ENCODE results near the gene SPATA25.
"Not testable (repeated sequence)": the region's sequence is repeated elsewhere in the genome, so short reads cannot be mapped to it uniquely, and the experiment has no call there.

Gene SPATA25

DNA sequence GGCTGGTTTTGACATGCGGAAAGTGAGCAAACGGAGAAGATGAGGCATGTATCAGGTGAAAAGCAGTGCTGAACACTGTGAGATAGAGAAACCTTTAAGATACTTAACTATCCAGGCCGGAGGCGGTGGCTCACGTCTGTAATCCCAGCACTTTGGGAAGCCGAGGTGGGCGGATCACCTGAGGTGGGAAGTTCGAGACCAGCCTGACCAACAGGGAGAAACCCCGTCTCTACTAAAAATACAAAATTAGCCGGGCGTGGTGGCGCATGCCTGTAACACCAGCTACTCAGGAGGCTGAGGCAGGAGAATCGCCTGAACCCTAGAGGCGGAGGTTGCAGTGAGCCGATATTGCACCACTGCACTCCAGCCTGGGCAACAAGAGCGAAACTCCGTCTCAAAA is 44.3 kb upstream of the SPATA25 start:
- H4K5ac ChIP-seq (ENCODE audit: low read length); H2BK5ac ChIP-seq (ENCODE audit: low read length); H3K4me3 ChIP-seq (ENCODE audit: low read length); H3K27me3 ChIP-seq (ENCODE audit: insufficient read depth, low read length, poor library complexity); H3K79me1 ChIP-seq (ENCODE audit: low read length); H3K56ac ChIP-seq (ENCODE audit: low read length); H3K18ac ChIP-seq (ENCODE audit: low read length); H3K4ac ChIP-seq (ENCODE audit: low read depth, low read length); DNase-seq; H3K36me3 ChIP-seq (ENCODE audit: control insufficient read depth, insufficient read depth, low read length); H4K8ac ChIP-seq (ENCODE audit: low read depth, low read length); H3K79me2 ChIP-seq (ENCODE audit: control insufficient read depth, insufficient read depth, low read length); H2AK5ac ChIP-seq (ENCODE audit: low read length); H3K9ac ChIP-seq (ENCODE audit: low read length); H2BK15ac ChIP-seq (replicated peaks; ENCODE audit: low read depth); H3K4me1 ChIP-seq (ENCODE audit: control insufficient read depth, low read depth, low read length); H3K23ac ChIP-seq (ENCODE audit: low read length); H2BK120ac ChIP-seq (ENCODE audit: low read depth, low read length); H3K27ac ChIP-seq (ENCODE audit: low read depth, low read length); H3K4me2 ChIP-seq (ENCODE audit: low read length): not testable (repeated sequence)
- no CpG with 5 or more reads among the region's 17 CpGs for WGBS (ENCODE audit: extremely low coverage, insufficient coverage, low lambda C conversion rate)

DNA sequence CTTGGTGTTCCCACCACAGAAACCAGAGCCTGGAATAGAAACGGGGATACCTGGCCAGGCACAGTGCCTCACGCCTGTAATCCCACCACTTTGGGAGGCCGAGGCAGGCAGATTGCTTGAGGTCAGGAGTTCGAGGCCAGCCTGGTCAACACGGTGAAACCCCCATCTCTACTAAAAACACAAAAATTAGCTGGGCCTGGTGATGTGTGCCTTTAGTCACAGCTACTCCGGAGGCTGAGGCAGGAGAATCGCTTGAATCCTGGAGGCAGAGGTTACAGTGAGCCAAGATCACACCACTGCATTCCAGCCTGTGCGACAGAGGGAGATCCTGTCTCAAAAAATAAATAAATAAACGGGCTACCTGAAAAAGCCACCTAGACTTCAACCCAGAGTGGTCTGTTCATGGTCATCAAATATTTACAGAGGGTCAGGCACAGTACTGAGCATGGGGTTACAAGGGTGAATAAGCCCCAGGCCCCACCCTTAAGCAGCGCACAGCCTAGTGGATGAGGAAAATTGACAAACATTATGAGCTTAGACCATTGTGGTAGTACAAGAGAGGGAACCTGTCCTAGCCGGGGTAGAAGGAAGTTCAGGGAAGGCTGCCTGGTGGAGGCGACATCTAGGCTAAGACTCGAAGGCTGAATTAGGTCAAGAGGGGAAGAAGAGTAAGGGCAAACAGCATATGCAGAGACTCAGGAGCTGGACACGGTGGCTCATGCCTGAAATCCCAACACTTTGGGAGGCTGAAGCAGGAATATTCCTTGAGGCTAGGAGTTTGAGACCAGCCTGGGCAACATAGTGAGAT is 39.9 kb upstream of the SPATA25 start:
- no CpG with 5 or more reads among the region's 14 CpGs for WGBS (ENCODE audit: extremely low coverage, insufficient coverage, low lambda C conversion rate)
- no peak overlapping the region for H4K8ac ChIP-seq (ENCODE audit: low read depth, low read length)

DNA sequence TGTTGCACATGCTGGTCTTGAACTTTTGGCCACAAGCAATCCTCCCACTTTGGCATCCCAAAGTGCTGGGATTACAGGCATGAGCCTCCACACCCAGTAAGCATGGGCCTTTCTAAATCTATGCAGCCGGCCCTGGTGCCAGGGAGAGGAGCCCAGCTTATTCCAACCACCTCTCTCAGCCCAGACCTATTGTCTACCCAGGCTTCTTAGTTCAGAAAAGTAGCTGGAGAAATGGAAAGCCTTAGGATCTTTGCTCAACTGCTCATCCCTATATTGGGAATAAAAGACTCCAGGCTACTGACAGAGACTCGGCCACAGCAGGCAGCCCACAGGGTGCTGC is 39.3 kb upstream of the SPATA25 start:
- H3K4ac ChIP-seq (ENCODE audit: low read depth, low read length) = no peak overlapping the region
- no peak overlapping the region for H3K4me2 ChIP-seq (ENCODE audit: low read length)
- no peaks in the 10 kb centered on the region for H3K79me1 ChIP-seq (ENCODE audit: low read length)
- no peaks in the 10 kb centered on the region for H3K27me3 ChIP-seq (ENCODE audit: insufficient read depth, low read length, poor library complexity)
- H2BK5ac ChIP-seq (ENCODE audit: low read length) = no peak overlapping the region
- WGBS (ENCODE audit: extremely low coverage, insufficient coverage, low lambda C conversion rate) = no CpG with 5 or more reads among the region's 2 CpGs
- H4K8ac ChIP-seq (ENCODE audit: low read depth, low read length) = no peak overlapping the region
- no peaks in the 10 kb centered on the region for H3K4me1 ChIP-seq (ENCODE audit: control insufficient read depth, low read depth, low read length)
- no peaks in the 10 kb centered on the region for H3K36me3 ChIP-seq (ENCODE audit: control insufficient read depth, insufficient read depth, low read length)
- no peak overlapping the region for H4K5ac ChIP-seq (ENCODE audit: low read length)
- no peak overlapping the region for H3K4me3 ChIP-seq (ENCODE audit: low read length)
- H2BK15ac ChIP-seq (replicated peaks; ENCODE audit: low read depth) = no peak overlapping the region
- H2AK5ac ChIP-seq (ENCODE audit: low read length) = no peak overlapping the region
- no peak for DNase-seq
- no peak overlapping the region for H3K18ac ChIP-seq (ENCODE audit: low read length)
- H3K79me2 ChIP-seq (ENCODE audit: control insufficient read depth, insufficient read depth, low read length) = no peaks in the 10 kb centered on the region
- H2BK120ac ChIP-seq (ENCODE audit: low read depth, low read length) = no peak overlapping the region
- H3K27ac ChIP-seq (ENCODE audit: low read depth, low read length) = no peak overlapping the region
- H3K9ac ChIP-seq (ENCODE audit: low read length) = no peak overlapping the region
- no peak overlapping the region for H3K23ac ChIP-seq (ENCODE audit: low read length)
- H3K56ac ChIP-seq (ENCODE audit: low read length) = no peak overlapping the region

More for the DNA sequence above, 39.9 kb upstream of the SPATA25 start:
- no peak overlapping the region for H3K4me2 ChIP-seq (ENCODE audit: low read length)
- no peak for DNase-seq
- no peak overlapping the region for H3K23ac ChIP-seq (ENCODE audit: low read length)
- H4K5ac ChIP-seq (ENCODE audit: low read length) = no peak overlapping the region
- H3K56ac ChIP-seq (ENCODE audit: low read length) = no peak overlapping the region
- no peaks in the 10 kb centered on the region for H3K36me3 ChIP-seq (ENCODE audit: control insufficient read depth, insufficient read depth, low read length)
- H3K79me2 ChIP-seq (ENCODE audit: control insufficient read depth, insufficient read depth, low read length) = no peaks in the 10 kb centered on the region
- H3K4ac ChIP-seq (ENCODE audit: low read depth, low read length) = no peak overlapping the region
- no peak overlapping the region for H3K4me3 ChIP-seq (ENCODE audit: low read length)
- H2BK15ac ChIP-seq (replicated peaks; ENCODE audit: low read depth) = no peak overlapping the region
- no peak overlapping the region for H3K18ac ChIP-seq (ENCODE audit: low read length)
- H3K4me1 ChIP-seq (ENCODE audit: control insufficient read depth, low read depth, low read length) = no peaks in the 10 kb centered on the region
- H3K27ac ChIP-seq (ENCODE audit: low read depth, low read length) = no peak overlapping the region
- no peak overlapping the region for H2AK5ac ChIP-seq (ENCODE audit: low read length)
- no peak overlapping the region for H3K9ac ChIP-seq (ENCODE audit: low read length)
- H2BK120ac ChIP-seq (ENCODE audit: low read depth, low read length) = no peak overlapping the region
- no peak overlapping the region for H2BK5ac ChIP-seq (ENCODE audit: low read length)
- no peaks in the 10 kb centered on the region for H3K79me1 ChIP-seq (ENCODE audit: low read length)
- no peaks in the 10 kb centered on the region for H3K27me3 ChIP-seq (ENCODE audit: insufficient read depth, low read length, poor library complexity)

DNA sequence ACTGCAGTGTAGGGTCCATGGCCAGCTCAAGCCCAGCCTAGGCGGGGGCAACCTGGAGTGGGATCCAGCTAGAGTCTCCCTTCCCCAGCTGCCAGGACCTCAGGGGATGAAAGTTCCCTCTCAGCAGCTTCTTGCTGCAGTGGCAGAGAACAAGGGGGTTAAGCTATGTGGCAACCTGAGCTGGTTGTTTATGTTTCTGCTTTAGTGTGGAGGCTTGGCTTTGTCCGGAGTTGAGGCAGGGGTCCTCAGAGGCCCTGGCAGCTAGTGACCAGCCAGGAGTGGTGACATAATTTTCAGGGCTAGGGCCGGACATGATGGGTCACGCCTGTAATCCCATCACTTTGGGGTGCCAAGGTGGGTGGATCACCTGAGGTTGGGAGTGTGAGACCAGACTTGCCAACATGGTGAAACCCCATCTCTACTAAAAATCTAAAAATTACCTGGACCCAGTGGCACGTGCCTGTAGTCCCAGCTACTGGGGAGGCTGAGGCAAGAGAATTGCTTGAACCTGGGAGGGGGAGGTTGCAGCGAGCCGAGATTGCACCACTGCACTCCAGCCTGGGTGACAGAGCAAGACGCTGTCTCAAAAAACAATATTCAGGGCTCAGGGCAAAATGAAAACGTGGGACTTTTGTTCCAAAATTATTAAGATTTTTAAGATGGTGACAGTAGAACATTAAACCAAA is 38.5 kb upstream of the SPATA25 start:
- no peak overlapping the region for H2BK15ac ChIP-seq (replicated peaks; ENCODE audit: low read depth)
- no peaks in the 10 kb centered on the region for H3K27me3 ChIP-seq (ENCODE audit: insufficient read depth, low read length, poor library complexity)
- H3K9ac ChIP-seq (ENCODE audit: low read length) = no peak overlapping the region
- no peaks in the 10 kb centered on the region for H3K79me2 ChIP-seq (ENCODE audit: control insufficient read depth, insufficient read depth, low read length)
- no peak overlapping the region for H3K23ac ChIP-seq (ENCODE audit: low read length)
- no peaks in the 10 kb centered on the region for H3K36me3 ChIP-seq (ENCODE audit: control insufficient read depth, insufficient read depth, low read length)
- H3K4me1 ChIP-seq (ENCODE audit: control insufficient read depth, low read depth, low read length) = no peaks in the 10 kb centered on the region
- H3K18ac ChIP-seq (ENCODE audit: low read length) = no peak overlapping the region
- H4K8ac ChIP-seq (ENCODE audit: low read depth, low read length) = no peak overlapping the region
- no peak overlapping the region for H3K4ac ChIP-seq (ENCODE audit: low read depth, low read length)
- H3K79me1 ChIP-seq (ENCODE audit: low read length) = no peaks in the 10 kb centered on the region
- H3K27ac ChIP-seq (ENCODE audit: low read depth, low read length) = no peak overlapping the region
- H3K4me2 ChIP-seq (ENCODE audit: low read length) = no peak overlapping the region
- no peak overlapping the region for H3K56ac ChIP-seq (ENCODE audit: low read length)
- H3K4me3 ChIP-seq (ENCODE audit: low read length) = no peak overlapping the region
- no peak overlapping the region for H2AK5ac ChIP-seq (ENCODE audit: low read length)
- no peak overlapping the region for H4K5ac ChIP-seq (ENCODE audit: low read length)
- no peak for DNase-seq
- WGBS (ENCODE audit: extremely low coverage, insufficient coverage, low lambda C conversion rate) = no CpG with 5 or more reads among the region's 9 CpGs
- H2BK5ac ChIP-seq (ENCODE audit: low read length) = no peak overlapping the region
- no peak overlapping the region for H2BK120ac ChIP-seq (ENCODE audit: low read depth, low read length)

DNA sequence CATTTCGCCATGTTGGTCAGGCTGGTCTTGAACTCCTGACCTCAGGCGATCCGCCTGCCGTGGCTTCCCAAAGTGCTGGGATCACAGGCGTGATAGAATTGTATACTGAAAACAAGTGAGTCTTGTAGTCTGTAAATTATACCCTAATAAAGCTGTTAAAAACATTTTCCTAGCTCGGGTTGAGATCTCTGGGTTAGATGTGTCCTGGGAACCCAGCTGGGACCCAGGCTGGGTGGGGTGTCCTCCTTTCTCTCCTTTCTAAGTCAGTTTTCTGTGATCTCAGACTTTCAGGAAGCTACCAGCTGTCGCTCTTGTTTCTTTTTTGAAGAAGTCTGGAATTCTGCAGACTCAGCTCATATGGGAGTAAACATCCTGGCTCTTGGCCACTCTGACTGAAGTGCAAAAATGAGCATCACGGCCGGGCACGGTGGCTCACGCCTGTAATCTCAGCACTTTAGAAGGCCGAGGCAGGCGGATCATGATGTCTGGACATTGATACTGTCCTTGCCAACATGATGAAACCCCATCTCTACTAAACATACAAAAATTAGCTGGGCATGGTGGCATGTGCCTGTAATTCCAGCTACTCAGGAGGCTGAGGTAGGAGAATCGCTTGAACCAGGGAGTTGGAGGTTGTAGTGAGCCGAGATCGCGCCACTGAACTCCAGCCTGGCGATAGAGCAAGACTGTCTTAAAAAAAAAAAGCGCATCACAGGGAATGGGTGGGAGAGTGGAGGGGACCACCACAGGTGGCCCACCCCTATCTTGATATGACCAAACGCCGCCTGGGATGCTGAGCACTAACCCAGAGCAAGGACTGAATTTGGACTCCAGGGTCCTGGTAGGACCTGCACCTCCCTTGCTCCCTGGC is 37.2 kb upstream of the SPATA25 start:
- no CpG with 5 or more reads among the region's 21 CpGs for WGBS (ENCODE audit: extremely low coverage, insufficient coverage, low lambda C conversion rate)
- Histone ChIP-seq H3K4ac (ENCODE audit: low read depth, low read length) (no peak overlapping the region), H2BK15ac (replicated peaks; ENCODE audit: low read depth) (no peak overlapping the region), H3K27me3 (ENCODE audit: insufficient read depth, low read length, poor library complexity) (no peaks in the 10 kb centered on the region), H3K56ac (ENCODE audit: low read length) (no peak overlapping the region), H3K4me1 (ENCODE audit: control insufficient read depth, low read depth, low read length) (no peaks in the 10 kb centered on the region), H2BK120ac (ENCODE audit: low read depth, low read length) (no peak overlapping the region), H3K4me2 (ENCODE audit: low read length) (no peak overlapping the region), H3K79me2 (ENCODE audit: control insufficient read depth, insufficient read depth, low read length) (no peaks in the 10 kb centered on the region), H4K8ac (ENCODE audit: low read depth, low read length) (no peak overlapping the region), H3K27ac (ENCODE audit: low read depth, low read length) (no peak overlapping the region), H3K23ac (ENCODE audit: low read length) (no peak overlapping the region), H3K9ac (ENCODE audit: low read length) (no peak overlapping the region), H3K18ac (ENCODE audit: low read length) (no peak overlapping the region), H2AK5ac (ENCODE audit: low read length) (no peak overlapping the region), H4K5ac (ENCODE audit: low read length) (no peak overlapping the region), H2BK5ac (ENCODE audit: low read length) (no peak overlapping the region), H3K4me3 (ENCODE audit: low read length) (no peak overlapping the region), H3K36me3 (ENCODE audit: control insufficient read depth, insufficient read depth, low read length) (no peaks in the 10 kb centered on the region), H3K79me1 (ENCODE audit: low read length) (no peaks in the 10 kb centered on the region)
- no peak for DNase-seq

Data from mesendoderm (in vitro differentiated cells).